SHP77 (cell line): ENCODE results near the gene DISC1.

ENCODE experiments used
- DNase-seq, 2 experiments: peaks; one replicate each; lab custom pipeline; 2025; lab: John Stamatoyannopoulos, UW

The DISC1 gene

DNA sequence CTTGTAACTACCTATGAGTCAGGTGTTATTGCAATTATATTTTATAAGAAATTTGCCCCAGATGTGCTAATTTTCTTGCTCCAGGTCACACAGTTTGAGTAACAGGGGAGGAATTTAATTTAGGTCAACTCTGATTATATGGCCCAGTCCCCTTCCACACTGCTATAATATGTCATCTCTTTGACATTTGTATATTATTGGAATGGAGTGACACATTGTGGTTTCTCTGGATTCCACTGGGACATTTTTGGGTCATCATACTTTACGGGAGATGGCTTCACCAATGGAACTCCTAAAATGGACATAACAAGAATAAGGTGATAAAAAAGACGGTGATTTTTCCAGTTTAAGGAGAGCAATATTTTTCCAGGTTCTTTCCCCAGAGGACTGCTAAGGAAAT is 191.2 kb downstream of the DISC1 start:
- DNase-seq = no peak

DNA sequence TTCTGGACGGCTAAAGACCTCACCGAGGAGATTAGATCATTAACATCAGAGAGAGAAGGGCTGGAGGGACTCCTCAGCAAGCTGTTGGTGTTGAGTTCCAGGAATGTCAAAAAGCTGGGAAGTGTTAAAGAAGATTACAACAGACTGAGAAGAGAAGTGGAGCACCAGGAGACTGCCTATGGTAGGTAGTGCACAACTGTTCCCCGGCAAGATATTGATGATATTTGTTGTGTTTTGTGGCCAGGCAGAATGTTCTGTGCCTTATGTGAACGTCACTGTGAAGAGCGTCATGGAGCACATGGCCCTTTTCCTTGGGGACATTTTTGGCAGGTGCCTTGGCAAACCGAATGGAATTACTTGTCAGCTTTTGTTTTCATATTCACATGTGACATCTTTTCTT is 191.7 kb downstream of the DISC1 start:
- no peak for DNase-seq

DNA sequence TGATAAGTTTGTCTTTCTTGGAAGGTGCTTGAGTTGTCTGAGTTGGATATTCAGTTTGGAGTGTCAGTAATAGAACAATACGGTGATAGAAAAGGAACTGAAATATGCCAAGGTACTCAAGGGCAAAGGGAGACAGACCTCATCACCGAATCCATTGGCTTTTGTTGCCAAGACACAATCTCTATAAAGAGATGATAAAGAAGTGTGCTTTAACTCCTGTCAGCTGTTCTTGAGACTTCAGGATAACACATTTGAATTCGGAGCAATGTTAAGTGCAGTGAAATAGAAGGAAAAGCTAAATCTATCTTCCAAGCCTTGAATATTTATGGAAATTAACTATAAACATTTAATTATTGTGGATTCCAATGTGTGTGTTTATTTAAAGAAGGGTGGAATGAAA is 194.7 kb downstream of the DISC1 start:
- no peak for DNase-seq

DNA sequence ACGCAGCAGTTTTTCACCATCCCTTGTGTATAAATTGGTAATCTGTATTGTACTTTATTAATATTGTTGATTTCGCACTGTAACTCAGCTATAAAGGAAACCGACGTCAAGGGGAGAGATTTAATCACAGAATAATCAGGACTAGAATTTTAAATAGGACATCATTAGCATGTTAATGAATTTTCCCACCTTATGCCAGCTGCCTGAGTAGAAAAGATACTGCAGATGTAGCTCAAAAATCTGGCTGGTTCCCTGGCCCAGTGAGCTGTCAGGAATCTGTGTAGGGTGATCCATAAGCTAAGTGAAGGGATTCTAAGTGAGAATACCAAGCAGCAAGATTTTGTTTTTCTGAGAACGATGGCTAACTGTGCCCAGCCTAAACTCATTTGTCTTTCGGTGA is 195.5 kb downstream of the DISC1 start:
- DNase-seq = no peak

DNA sequence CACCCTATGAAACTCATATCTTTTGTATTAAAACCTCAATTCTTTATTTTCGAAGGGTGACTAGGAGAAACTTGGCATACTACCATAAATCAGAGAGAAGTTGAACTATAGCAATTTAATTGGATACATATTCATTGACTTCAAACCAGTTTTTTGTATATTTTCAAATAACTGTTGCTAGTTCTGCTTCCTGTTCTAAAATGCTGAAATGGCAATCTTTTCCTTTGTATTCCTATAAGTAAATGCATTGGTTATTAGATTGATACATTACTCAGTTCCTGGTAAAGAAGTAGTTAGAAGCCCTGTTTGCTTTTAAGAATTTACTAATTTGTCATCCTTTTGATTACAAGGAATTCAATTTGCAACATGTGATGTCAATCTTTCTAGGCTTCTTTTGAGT is 200.0 kb downstream of the DISC1 start:
- DNase-seq = no peak

DNA sequence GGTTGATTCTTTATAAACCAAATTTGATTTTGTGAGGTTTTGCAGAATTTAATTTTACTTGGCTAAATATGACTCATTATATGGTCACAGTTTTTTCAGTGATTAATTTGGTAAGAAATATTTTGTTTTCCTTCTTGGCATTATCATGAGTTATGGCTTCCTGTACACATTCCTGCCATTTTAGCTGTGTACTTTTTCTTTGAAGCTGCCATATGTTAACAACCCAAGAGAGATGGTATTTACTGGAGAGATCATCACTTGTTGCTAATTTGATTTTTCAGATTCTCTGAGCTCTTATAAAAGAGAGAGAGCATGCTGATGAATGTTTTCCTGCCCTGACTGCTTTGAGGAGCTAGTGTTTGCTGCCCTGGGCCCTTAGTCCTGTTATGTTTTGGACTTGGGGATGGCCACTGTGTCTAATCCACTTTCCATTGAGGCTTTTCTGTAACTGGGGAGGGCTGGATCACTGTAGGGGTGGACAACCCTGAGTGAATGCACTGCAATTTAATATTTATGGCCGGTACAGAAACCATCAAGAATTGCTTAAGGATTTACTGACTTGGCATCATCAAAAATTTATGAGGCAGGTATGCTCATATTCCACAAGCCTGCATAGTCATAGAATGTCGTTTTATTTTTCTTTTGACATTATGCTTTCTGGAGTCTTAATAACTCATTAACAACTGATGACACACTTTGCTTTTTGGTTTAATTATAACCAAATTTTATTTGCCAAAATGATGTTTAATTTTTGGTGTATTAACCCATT is 200.9 kb downstream of the DISC1 start:
- DNase-seq = no peak

DNA sequence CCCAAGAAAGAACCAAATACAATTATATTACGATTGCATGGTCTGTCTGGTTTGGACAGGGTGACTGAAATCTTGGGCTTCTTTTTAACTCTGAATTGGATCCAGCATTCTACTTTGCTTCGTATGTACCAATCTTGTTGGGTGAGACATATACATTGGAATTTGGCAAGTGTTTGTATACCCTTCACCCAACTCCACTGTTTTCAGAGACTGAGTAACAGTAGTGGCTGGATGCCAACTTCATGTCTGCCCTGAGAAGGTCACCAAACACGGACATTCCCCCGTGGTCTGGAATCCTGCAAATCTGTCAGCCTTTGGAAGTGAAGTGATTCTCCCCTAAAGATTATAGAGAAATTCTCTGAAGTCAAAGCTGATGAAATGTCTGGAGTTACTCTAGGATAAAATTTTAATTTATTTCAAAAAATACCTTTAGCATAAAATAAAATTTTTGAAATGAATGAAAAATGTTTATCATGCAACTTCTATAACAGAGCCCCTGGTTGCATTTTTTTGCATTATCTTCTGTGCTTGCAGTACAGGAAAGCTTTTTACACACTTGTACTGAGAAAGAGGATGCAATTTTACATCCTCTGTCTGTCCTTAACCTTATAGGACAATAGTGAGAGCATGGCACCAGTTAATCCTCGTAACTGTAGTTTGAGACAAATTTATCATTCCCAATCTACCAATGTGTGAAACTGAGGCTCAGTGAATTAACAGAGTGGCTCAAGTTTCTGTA is 201.8 kb downstream of the DISC1 start:
- peak in 1 of 2 experiments; percentile 3 for DNase-seq

DNA sequence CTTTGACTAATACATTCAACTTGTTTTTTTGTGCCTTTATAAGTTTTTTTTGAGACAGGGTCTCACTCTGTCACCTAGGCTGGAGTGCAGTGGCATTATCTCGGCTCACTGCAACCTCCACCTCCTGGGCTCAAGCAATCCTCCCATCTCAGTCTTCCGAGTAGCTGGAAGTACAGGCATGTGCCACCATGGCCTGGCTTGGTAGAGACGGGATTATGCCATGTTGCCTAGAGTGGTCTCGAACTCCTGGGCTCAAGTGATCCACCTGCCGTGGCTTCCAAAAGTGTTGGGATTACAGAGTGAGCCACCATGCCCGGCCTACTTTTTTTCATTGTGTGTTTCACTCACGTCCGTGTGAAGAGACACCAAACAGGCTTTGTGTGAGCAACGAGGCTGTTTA is 202.7 kb downstream of the DISC1 start:
- DNase-seq = no peak

DNA sequence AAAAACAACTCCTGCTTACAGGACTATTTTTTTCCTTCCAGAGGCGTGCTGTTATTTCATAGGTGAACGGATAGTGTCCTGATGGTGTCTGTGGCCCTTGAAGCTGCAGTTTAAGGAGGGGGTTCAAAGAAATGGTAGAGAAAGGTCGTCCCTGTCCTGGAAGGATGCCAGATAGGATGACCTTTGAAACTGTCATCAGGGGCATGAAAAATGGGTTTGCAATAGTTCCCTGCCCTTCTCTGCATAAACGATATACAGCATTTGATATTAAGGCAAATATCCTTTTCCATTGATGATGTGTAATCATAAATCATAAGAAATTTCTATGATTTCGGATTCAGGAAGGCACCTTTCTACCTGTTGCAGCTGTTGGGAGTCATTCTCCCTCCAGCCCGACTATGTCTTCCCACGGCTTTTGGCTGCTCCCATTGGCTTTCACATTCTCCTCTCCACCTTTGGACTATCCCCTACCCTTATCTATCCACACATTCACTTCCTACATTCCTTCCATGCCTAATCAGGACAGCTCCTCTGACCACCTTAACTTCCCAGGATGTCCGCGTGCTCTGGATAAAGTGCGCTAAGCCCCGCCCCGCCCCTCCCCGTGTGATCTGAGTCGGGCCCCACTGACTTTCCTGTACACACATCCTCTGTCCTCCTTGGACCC is 209.8 kb downstream of the DISC1 start:
- no peak for DNase-seq

DNA sequence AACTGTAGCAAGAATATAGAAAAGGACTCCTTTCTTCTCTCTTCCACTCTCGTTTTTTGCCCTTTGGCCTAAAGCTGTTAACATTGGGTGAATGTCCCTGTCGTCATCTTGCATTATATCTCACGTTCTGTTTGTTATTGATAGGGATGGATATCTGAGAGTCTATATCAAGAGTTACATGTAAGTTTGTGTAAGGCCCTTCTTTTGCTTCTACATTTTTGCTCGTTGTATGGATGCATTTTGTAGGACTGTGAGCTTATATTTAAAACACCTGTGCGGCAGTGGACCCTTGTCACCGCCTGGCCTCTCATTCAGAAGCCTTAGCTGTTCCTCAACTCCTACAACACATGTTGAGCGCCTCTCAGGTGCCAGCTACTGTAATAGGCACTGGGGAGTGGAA is 211.9 kb downstream of the DISC1 start:
- no peak for DNase-seq

DNA sequence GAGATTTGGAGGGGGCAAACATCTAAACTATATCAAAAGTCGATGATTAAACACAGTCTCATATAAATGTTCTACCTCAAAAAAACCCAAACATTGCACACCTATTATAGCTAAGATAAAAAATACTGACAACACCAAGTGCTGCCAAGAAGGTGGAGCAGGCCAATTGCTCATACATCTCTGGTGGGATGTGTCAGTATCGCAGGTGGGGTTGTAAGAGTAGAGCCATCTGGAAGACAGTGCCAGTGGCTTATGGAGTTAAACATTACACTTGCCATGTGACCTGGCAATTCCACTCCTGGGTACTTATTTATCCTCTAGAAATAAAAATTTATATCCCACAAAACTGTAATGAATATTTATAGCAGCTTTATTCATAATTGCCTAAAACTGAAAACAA is 213.4 kb downstream of the DISC1 start:
- no peak for DNase-seq

DNA sequence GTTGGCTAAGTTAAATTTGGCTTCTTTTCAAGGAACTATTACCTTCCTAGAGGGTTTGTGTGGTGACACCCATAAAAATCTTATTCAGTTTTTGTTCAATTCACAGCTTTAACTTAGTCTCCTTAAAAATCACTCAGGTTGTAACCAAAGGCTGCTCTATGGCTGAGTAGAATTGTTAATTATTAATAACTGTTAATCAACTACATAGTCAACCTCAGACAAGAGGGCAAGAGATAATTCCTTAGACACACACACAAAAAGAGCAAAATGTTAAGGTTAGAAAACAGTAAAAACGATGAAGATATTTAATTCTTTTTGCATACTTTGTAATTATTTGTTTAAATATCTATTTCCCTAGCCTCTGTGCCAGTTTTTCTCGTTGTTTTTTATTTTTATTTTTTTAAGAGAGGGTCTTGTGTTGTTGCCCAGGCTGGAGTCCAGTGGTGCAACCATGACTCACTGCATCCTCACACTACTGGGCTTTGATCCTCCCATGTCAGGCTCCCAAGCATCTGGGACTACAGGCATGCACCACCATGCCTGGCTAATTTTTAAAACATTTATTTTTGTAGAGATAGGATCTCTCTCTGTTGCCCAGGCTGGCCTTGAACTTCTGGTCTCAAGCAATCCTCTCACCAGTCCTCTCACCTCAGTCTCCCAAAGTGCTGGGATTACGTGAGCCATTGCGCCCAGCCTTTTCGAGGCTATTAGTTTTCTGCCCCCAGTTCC is 215.2 kb downstream of the DISC1 start:
- DNase-seq = no peak

DNA sequence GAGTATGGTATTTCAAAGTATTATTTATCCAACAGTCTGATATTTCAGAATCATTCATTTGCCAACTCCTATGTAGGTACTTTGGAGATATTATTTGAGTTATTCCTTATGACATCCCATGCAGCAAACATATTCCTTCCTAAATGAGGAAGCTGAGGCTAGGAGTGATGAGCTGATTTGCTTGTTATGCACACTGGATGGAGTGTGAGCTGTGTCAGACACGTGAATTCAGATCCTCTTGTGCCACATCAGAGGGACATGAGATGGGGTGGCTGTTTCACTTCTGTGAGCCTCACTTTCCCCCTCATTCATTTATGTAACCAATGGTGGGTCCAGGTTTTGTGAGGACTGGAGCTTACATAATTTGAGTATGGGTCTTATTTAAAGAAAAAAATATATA is 215.9 kb downstream of the DISC1 start:
- DNase-seq = no peak

DNA sequence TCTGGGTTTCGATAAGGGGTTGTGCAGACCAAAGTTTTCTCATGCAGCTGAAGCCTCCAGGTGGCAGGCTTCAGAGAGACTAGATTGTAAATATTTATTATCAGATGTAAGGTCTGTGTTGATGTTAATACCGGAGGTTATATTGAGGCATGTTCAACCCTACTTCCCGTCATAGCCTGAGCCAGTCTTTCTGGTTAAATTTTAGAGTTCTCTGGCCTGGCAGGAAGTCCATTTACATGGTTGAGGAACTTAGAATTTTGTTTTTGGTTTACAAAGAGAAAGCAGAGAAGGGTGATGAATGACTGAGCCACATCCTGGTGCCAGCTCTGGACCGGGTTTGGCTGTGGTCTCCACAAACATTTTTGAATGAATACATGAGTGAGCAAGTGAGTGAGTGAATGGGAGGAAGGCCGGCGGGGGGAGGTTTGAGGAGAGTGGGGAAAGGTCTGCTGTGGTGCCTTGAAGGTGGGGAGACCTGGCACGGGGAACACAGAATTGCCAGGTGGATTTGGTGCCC is 218.5 kb downstream of the DISC1 start:
- DNase-seq = no peak

DNA sequence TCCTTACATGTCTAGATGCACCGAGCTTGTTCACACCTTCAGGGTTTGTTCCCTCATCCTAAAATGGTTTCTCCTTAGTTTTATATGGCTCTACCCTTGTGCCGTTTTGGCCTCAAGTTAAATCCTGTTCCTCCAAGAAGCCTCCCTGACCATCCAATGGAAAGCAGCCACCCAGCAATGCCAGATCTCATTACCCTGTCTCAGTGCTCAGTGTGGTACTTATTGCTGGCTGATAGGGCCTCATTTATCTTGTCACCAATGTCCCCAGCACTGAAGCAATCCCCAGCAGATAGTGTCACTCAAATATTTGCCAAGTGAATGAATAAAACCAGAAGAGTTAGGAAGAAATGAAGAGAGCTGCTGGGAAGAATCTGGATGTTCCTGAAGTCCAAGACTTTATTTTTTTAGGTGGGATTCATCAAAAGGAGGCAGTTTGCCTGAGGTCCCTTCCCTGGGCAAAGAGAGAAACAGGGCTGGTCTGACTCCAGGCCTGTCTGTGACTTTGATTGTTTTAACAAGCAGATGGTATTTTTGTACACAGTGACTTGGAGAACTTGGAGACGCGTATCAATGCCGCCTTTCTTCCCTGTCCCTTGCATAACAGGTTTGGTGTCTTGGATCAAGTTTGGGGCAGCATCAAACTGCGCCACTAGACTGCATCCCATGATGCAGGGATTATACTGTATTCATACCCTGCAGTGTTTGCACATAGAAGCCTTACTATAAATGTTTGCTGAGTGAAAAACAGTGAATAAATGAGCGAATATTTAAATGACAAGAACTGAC is 221.2 kb downstream of the DISC1 start:
- DNase-seq = no peak

DNA sequence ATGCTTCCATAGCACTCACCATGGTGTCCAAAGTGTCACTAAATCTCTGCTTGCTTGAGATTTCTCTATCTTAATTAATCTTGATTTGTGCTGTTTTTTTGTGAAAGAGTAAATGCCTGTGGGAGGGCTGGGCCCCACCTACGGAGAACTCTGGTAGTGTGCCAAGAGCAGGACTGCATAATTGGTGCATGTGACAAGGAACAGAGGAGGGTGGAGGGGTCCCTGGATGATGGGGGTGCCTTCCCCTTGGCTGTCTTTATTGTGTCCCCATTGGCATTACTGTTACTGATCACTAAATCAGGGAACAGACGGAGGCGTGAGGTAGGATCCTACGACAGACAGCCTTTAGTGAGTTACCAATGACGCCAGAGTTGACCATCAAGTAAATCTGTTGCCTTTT is 223.4 kb downstream of the DISC1 start:
- DNase-seq = no peak

DNA sequence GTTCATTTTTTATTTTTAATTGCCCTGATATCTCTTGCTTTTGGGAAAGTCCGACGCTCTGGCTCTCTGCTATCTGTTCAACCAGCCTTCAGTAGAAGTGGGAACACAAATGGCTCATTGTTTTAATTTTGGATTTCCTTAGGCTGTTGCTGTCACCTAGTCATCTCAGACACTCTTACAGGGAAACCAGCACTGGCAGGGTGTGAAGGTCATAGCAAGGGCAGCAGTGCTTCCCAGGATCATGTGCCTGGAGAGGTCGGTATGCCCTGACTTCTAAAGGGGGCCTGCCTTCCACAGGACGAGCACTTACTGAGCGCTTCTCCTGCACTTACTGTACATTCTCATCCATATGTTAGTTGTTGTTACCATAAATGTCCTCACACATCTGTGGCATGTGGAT is 224.2 kb downstream of the DISC1 start:
- DNase-seq = no peak

DNA sequence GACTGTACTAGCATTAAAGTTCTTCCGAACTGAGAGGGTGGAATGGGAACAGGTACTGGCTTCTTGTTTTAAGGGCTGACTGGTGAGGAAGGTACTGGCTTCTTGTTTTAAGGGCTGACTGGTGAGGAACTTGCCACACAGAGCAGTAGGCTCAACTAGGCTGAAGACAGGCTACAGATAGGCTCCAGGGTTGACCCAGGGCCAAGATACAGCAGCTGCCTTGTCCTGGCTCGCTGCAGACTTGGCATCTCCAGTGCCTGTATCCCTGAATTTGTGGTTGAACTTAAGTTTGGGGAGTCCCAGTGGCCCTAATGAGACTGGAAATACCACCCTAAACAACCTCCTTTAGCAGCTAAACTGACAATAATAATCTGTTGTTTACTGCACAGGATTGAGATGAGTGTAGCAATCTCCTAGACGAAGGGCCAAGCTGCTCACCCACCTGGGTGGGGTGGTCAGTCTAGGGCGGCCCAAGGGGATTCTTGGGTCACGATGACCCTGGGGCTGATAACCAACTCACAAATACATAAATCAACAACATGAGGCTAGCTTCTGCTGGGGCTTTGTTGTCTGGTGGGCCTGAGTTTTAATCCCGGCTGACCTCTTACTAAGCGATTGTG is 227.1 kb downstream of the DISC1 start:
- DNase-seq = no peak

DNA sequence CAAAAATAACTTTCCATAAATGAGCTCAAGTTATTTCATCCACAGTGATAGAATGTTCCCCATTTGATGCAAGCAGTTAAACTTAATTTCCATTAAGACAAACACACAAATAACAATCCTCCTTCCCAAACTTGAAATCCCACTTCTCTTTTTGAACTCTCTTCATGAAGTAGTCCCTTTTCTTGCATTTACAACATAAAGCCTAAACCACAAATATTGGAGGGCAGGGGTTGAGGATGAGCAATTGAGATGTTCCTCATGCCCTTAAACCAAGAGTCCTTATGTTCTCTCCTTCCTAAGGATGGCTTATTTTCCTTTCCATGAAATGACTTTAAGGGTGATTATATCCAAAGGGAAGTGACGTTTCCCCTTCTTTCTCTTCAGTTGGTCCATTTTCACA is 228.8 kb downstream of the DISC1 start:
- no peak for DNase-seq

DNA sequence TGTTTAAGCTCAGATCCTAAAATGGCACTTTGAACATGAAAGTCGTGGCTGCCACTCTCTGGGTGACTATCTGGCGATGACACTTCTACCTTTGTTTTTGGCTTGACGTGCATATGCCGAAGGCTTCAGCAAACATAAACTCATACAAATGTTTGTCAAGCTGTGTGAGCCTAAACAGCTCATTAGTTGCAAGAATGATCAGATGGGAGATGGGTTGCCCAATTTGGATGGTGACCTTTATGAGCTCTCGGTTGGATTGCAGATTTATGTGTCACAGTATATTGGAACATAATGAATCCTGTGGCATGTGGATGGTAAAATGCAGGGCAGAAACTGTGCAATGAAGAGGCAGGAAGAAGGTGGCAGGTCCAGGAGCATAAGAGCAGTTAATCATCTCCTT is 229.3 kb downstream of the DISC1 start:
- peak; percentile 23 to 39 for DNase-seq

DNA sequence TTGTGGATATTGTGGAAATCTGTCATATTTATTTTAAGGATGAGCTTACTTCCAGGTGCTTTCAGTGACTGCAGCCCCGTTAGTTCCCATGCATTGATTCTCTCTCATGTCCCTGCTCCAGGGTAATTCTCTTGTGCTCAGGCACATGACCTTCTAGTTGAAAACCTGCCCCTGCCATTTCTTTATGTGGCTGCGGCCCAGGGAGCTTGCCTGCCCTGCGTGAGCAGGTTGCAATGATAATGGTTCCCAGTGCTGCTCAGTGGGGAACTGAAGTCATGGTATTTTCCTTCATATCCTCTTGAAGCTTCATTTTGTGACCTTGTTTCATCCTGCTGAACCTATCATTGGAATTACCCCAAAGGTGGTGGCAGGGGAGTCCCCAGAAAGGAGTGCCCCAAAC is 229.8 kb downstream of the DISC1 start:
- DNase-seq = peak in 1 of 2 experiments; percentile 0
